ENCODE measurements around the gene TMEM145. TPM values are rescaled to one million over a fixed set of nuclear protein-coding genes. Genes with fewer than 3 reads are reported as not detected.

TMEM145 gene
- total and polyA plus RNA-seq, 8 donors = 0.37 to 44.3 (median 0.61) TPM; not detected in 3

DNA sequence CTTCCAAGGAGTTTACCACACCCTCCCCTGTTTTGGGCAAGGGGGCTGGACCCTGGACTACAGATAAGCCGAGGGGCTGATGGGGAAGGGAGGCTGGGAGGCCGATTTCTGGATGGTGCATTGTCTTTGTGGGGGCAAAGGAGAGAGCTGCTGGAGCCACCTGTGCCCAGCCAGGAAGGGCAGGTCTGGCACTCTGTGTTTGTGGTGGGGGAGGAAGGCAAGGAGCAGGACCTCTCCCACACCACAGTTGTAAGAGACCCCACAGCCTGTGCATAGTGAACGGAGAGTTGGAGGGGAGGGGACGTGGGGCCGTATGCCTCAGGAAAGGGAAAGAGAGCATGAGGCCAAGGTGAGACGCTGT, 27.1 kb upstream of the TMEM145 start:
- no peaks in the 10 kb centered on the region for H3K9me3 ChIP-seq
- intact Hi-C loops (cut with DNase I; ENCODE audit: low total_unique reads) = loop anchor here (5.0 kb wide), 1 partner anchor 39 kb away; no protein-coding TSS in a partner anchor
- H3K36me3 ChIP-seq = peaks cover 40 to 44% (median 44%) of the 10 kb centered on the region in 4 donors
- peak overlapping the region; percentile 56 to 100 (median 76) for H3K27ac ChIP-seq
- 23 to 31% (median 23%) methylated on average over 6 of the region's 6 CpGs for WGBS, 5 donors
- no peak for DNase-seq
- TF ChIP-seq, protein P1, sequence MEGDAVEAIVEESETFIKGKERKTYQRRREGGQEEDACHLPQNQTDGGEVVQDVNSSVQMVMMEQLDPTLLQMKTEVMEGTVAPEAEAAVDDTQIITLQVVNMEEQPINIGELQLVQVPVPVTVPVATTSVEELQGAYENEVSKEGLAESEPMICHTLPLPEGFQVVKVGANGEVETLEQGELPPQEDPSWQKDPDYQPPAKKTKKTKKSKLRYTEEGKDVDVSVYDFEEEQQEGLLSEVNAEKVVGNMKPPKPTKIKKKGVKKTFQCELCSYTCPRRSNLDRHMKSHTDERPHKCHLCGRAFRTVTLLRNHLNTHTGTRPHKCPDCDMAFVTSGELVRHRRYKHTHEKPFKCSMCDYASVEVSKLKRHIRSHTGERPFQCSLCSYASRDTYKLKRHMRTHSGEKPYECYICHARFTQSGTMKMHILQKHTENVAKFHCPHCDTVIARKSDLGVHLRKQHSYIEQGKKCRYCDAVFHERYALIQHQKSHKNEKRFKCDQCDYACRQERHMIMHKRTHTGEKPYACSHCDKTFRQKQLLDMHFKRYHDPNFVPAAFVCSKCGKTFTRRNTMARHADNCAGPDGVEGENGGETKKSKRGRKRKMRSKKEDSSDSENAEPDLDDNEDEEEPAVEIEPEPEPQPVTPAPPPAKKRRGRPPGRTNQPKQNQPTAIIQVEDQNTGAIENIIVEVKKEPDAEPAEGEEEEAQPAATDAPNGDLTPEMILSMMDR (IDR thresholded peaks at IDR 0.05) = no peak
- TF ChIP-seq POLR2A (IDR thresholded peaks at IDR 0.05) = no peak
- no peak for TF ChIP-seq POLR2AphosphoS5 (IDR thresholded peaks at IDR 0.05)
- TF ChIP-seq EP300 (IDR thresholded peaks at IDR 0.05) = no peak
- H3K4me3 ChIP-seq = peak overlapping the region in 3 of 4 donors; percentile 16 to 71 (median 71)
- H3K27me3 ChIP-seq = no peaks in the 10 kb centered on the region
- peaks cover 46 to 79% (median 59%) of the 10 kb centered on the region in 4 donors for H3K4me1 ChIP-seq

DNA sequence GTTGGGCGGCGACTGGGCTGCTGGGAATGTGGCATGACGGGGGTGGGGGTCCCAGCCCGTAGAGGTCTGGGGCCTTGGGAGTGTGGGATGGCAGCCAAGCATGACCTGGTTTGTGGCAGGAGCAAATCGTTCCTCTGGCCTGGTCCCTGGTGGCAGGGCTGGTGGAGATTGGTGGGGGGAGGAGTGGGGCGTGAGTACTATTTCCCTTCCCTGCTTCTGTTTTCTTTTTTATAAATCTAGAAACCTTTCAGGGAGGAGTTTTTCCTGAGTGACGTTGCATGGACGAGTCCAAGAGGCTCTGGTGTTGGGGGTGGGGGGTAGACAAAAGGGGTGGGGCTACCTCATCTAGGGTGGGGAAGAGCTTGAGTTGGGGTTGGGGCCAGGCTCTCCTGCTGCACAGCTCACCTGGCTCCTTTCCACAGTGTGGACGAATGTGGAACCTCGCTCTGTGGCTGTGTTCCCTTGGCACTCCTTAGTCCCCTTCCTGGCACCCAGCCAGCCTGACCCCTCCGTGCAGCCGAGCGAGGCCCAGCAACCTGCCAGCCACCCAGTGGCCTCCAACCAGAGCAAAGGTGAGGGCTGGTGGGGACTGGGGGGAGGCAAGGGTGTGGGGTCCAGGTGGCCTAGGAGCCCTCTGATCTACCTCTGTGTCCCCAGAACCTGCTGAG, 26.6 kb upstream of the TMEM145 start:
- no peaks in the 10 kb centered on the region for H3K9me3 ChIP-seq
- H3K36me3 ChIP-seq = peaks cover 44 to 49% (median 49%) of the 10 kb centered on the region in 4 donors
- peak; percentile 70 to 85 for DNase-seq
- H3K4me1 ChIP-seq = peaks cover 41 to 79% (median 59%) of the 10 kb centered on the region in 4 donors
- TF ChIP-seq, protein P1 (IDR thresholded peaks at IDR 0.05) = no peak
- TF ChIP-seq POLR2A (IDR thresholded peaks at IDR 0.05) = no peak
- intact Hi-C loops (cut with DNase I; ENCODE audit: low total_unique reads) = loop anchor here (5.0 kb wide), 1 partner anchor 39 kb away; no protein-coding TSS in a partner anchor
- peak overlapping the region in 3 of 4 donors; percentile 16 to 71 (median 71) for H3K4me3 ChIP-seq
- H3K27me3 ChIP-seq = no peaks in the 10 kb centered on the region
- H3K27ac ChIP-seq = peak overlapping the region; percentile 56 to 100 (median 76)
- 15 to 20% (median 19%) methylated on average over 13 of the region's 13 CpGs for WGBS, 5 donors

DNA sequence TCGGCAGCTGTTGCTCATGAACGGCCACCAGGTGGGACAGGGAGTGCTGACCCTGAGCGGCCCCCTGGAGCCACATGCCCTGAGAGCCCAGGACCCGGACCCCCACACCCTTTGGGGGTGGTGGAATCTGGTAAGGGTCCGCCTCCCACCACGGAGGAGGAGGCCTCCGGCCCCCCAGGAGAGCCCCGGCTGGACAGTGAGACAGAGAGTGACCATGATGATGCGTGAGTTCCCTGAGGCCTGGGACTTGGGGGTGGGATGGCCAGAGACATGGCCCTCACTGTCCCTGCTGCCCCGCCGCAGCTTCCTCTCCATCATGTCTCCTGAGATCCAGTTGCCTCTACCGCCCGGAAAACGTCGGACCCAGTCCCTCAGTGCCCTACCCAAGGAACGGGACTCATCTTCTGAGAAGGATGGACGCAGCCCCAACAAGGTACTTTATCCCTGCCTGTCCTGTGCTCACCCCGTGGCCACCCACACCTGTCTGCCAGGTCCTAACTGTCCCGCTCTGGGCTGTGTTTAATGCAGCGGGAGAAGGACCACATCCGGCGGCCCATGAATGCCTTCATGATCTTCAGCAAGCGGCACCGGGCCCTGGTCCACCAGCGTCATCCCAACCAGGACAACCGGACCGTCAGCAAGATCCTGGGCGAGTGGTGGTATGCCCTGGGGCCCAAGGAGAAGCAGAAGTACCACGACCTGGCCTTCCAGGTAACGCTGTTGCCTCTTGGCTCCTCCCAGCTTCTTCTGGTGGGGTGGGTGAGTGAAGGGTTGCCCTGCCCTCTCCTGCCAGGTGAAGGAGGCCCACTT, 25.9 kb upstream of the TMEM145 start:
- WGBS, 5 donors = 87 to 90% (median 88%) methylated on average over 24 to 30 of the region's 30 CpGs
- Histone ChIP-seq H3K27ac (peak overlapping the region; percentile 12 to 100 (median 76)), H3K4me1 (peaks cover 33 to 79% (median 59%) of the 10 kb centered on the region in 4 donors), H3K4me3 (peak overlapping the region in 1 of 4 donors; percentile 71), H3K36me3 (peaks cover 51 to 57% (median 56%) of the 10 kb centered on the region in 4 donors), H3K9me3 (no peaks in the 10 kb centered on the region), H3K27me3 (no peaks in the 10 kb centered on the region)
- TF ChIP-seq POLR2A (IDR thresholded peaks at IDR 0.05) (no peak), POLR2AphosphoS5 (IDR thresholded peaks at IDR 0.05) (no peak), EP300 (IDR thresholded peaks at IDR 0.05) (no peak)
- TF ChIP-seq, protein P1 (IDR thresholded peaks at IDR 0.05) = no peak
- intact Hi-C loops (cut with DNase I; ENCODE audit: low total_unique reads) = loop anchor here (5.0 kb wide), 1 partner anchor 40 kb away; no protein-coding TSS in a partner anchor
- DNase-seq = no peak

DNA sequence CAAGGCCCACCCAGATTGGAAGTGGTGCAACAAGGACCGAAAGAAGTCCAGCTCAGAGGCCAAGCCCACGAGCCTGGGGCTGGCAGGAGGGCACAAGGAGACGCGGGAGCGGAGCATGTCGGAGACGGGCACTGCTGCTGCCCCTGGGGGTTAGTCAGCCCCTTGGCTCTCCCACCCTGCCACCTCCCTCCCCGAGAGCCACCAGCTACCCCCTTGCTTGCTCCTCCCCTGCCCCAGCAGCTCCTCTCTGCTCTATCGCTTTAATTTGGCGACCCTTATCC, 25.3 kb upstream of the TMEM145 start:
- H3K4me3 ChIP-seq = no peak overlapping the region
- intact Hi-C loops (cut with DNase I; ENCODE audit: low total_unique reads) = loop anchor here (5.0 kb wide), 1 partner anchor 40 kb away; no protein-coding TSS in a partner anchor
- TF ChIP-seq EP300 (IDR thresholded peaks at IDR 0.05) = no peak
- TF ChIP-seq, protein P1 (IDR thresholded peaks at IDR 0.05) = no peak
- TF ChIP-seq POLR2A (IDR thresholded peaks at IDR 0.05) = no peak
- no peak for TF ChIP-seq POLR2AphosphoS5 (IDR thresholded peaks at IDR 0.05)
- peak overlapping the region in 1 of 5 donors; percentile 100 for H3K27ac ChIP-seq
- DNase-seq = no peak
- 88 to 90% (median 90%) methylated on average over 10 of the region's 10 CpGs for WGBS, 5 donors
- no peaks in the 10 kb centered on the region for H3K27me3 ChIP-seq
- no peaks in the 10 kb centered on the region for H3K9me3 ChIP-seq
- H3K36me3 ChIP-seq = peaks cover 57 to 62% (median 62%) of the 10 kb centered on the region in 4 donors
- H3K4me1 ChIP-seq = peaks cover 28 to 76% (median 55%) of the 10 kb centered on the region in 4 donors

All from stomach (tissue), 9 donors.